Measurements from ENCODE around the gene GM2A.

- no peak for TF ChIP-seq ZNF565 (CRISPR knock-in tag; conservative IDR thresholded peaks at IDR 0.05; ENCODE audit: low read depth)
- TF ChIP-seq ZFP3 (CRISPR knock-in tag; IDR thresholded peaks at IDR 0.05): no peak
- no peak for TF ChIP-seq PATZ1 (CRISPR knock-in tag; IDR thresholded peaks at IDR 0.05; ENCODE audit: borderline replicate concordance)
- TF ChIP-seq CSDC2 (CRISPR knock-in tag; IDR thresholded peaks at IDR 0.05): no peak
- no peak for TF ChIP-seq BACH2 (CRISPR knock-in tag; IDR thresholded peaks at IDR 0.05; ENCODE audit: borderline replicate concordance)
- no peak for TF ChIP-seq TOX (CRISPR knock-in tag; IDR thresholded peaks at IDR 0.05; ENCODE audit: borderline replicate concordance)
- TF ChIP-seq ZFP30 (CRISPR knock-in tag; IDR thresholded peaks at IDR 0.05): no peak
- no peak for TF ChIP-seq OSR1 (CRISPR knock-in tag; IDR thresholded peaks at IDR 0.05)
- TF ChIP-seq ISL1 (CRISPR knock-in tag; IDR thresholded peaks at IDR 0.05): no peak
These were observed 47.6 kb upstream of the GM2A start for GRCh38 chr5:151205411-151205810.
